Measurements from ENCODE around the gene FOXA2. TPM values are rescaled to one million over a fixed set of nuclear protein-coding genes. Genes with fewer than 3 reads are reported as not detected.

The FOXA2 gene
- total RNA-seq, 2 donors from 2014 or later, result 0.34 to 0.59 TPM

GRCh38 chr20:22575737-22576136 lies 8.6 kb downstream of the FOXA2 start:
- Histone ChIP-seq H3K27ac (no peak overlapping the region), H3K4me3 (no peak overlapping the region), H3K36me3 (no peaks in the 10 kb centered on the region), H3K9me3 (no peaks in the 10 kb centered on the region), H3K27me3 (replicated peaks; ENCODE audit: insufficient read depth) (peaks cover 47% of the 10 kb centered on the region), H3K4me1 (replicated peaks) (peaks cover 5% of the 10 kb centered on the region)
- DNase-seq (ENCODE audit: low spot score), result no peak
- intact Hi-C loops (cut with DNase I), result no loop called here
- TF ChIP-seq POLR2AphosphoS5 (IDR thresholded peaks at IDR 0.05), result no peak
- no peak for TF ChIP-seq POLR2A (IDR thresholded peaks at IDR 0.05)
- no peak for TF ChIP-seq CTCF (IDR thresholded peaks at IDR 0.05)
- 51% methylated on average over 4 of the region's 4 CpGs for WGBS

- Histone ChIP-seq H3K27ac (no peak overlapping the region), H3K36me3 (no peaks in the 10 kb centered on the region), H3K9me3 (no peaks in the 10 kb centered on the region), H3K4me3 (no peak overlapping the region), H3K27me3 (replicated peaks; ENCODE audit: insufficient read depth) (peaks cover 46% of the 10 kb centered on the region), H3K4me1 (replicated peaks) (peaks cover 5% of the 10 kb centered on the region)
- WGBS, result 22% methylated on average over 9 of the region's 9 CpGs
- TF ChIP-seq POLR2A (IDR thresholded peaks at IDR 0.05), result no peak
- intact Hi-C loops (cut with DNase I), result no loop called here
- no peak for DNase-seq (ENCODE audit: low spot score)
These were observed 9.2 kb downstream of the FOXA2 start for GRCh38 chr20:22575087-22575721.

GRCh38 chr20:22574545-22575086 lies 9.8 kb downstream of the FOXA2 start:
- 40% methylated on average over 4 of the region's 4 CpGs for whole genome bisulfite sequencing
- no peak for DNase-seq (ENCODE audit: low spot score)
- Histone ChIP-seq H3K4me1 (replicated peaks) (peaks cover 5% of the 10 kb centered on the region), H3K9me3 (no peaks in the 10 kb centered on the region), H3K4me3 (no peak overlapping the region), H3K27me3 (replicated peaks; ENCODE audit: insufficient read depth) (peaks cover 43% of the 10 kb centered on the region), H3K36me3 (no peaks in the 10 kb centered on the region), H3K27ac (no peak overlapping the region)
- intact Hi-C loops (cut with DNase I), result no loop called here
- TF ChIP-seq CTCF (IDR thresholded peaks at IDR 0.05) (no peak), POLR2A (IDR thresholded peaks at IDR 0.05) (no peak), POLR2AphosphoS5 (IDR thresholded peaks at IDR 0.05) (no peak)

- DNase-seq (ENCODE audit: low spot score), result no peak
- 28% methylated on average over 6 of the region's 6 CpGs for WGBS
- Histone ChIP-seq H3K9me3 (no peaks in the 10 kb centered on the region), H3K27ac (no peak overlapping the region), H3K27me3 (replicated peaks; ENCODE audit: insufficient read depth) (peaks cover 44% of the 10 kb centered on the region), H3K4me1 (replicated peaks) (no peaks in the 10 kb centered on the region), H3K36me3 (no peaks in the 10 kb centered on the region), H3K4me3 (no peak overlapping the region)
- intact Hi-C loops (cut with DNase I), result no loop called here
- TF ChIP-seq POLR2AphosphoS5 (IDR thresholded peaks at IDR 0.05) (no peak), CTCF (IDR thresholded peaks at IDR 0.05) (no peak), POLR2A (IDR thresholded peaks at IDR 0.05) (no peak)
These were observed 11.9 kb downstream of the FOXA2 start for GRCh38 chr20:22572491-22572890.

- H3K36me3 ChIP-seq, result no peaks in the 10 kb centered on the region
- intact Hi-C loops (cut with DNase I), result no loop called here
- peaks cover 40% of the 10 kb centered on the region for H3K27me3 ChIP-seq (replicated peaks; ENCODE audit: insufficient read depth)
- 52% methylated on average over 3 of the region's 3 CpGs for WGBS
- TF ChIP-seq POLR2AphosphoS5 (IDR thresholded peaks at IDR 0.05) (no peak), POLR2A (IDR thresholded peaks at IDR 0.05) (no peak), CTCF (IDR thresholded peaks at IDR 0.05) (no peak)
- no peak overlapping the region for H3K4me3 ChIP-seq
- H3K9me3 ChIP-seq, result no peaks in the 10 kb centered on the region
- no peak overlapping the region for H3K27ac ChIP-seq
- DNase-seq (ENCODE audit: low spot score), result no peak
- H3K4me1 ChIP-seq (replicated peaks), result no peaks in the 10 kb centered on the region
These were observed 12.3 kb downstream of the FOXA2 start for GRCh38 chr20:22572023-22572422.

Measured in prostate gland (tissue), 2 donors.